ENCODE results near the gene PTGES2.

PTGES2 gene

GRCh38 chr9:128121924-128122808 lies 5.4 kb downstream of the PTGES2 start:
- no peak for TF ChIP-seq CTCF (IDR thresholded peaks at IDR 0.05; ENCODE audit: extremely low read depth, insufficient read depth, missing control alignments)

DNA sequence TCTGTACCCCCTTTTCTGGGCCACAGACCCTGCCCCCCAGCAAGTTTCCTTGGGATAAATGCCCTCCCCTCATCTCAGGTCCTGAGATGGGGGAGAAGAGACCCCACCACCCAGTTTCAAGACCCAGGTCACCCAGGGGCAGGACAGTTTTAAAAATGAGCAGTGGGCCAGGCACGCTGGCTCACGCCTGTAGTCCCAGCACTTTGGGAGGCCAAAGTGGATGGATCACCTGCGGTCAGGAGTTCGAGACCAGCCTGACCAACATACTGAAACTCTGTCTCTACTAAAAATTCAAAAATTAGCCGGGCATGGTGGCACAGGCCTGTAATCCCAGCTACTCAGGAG lies 6.1 kb downstream of the PTGES2 start:
- in situ Hi-C loops (cut with MboI; ENCODE audit: low pct_unique_long_range_greater_than_20kb, low sequenced_read_pairs, unreplicated experiment): no loop called here
- no peak for DNase-seq (ENCODE audit: low spot score)
- no peak for TF ChIP-seq CTCF (IDR thresholded peaks at IDR 0.05; ENCODE audit: extremely low read depth, insufficient read depth, missing control alignments)

More at GRCh38 chr9:128121924-128122808, 5.4 kb downstream of the PTGES2 start:
- in situ Hi-C loops (cut with MboI; ENCODE audit: low pct_unique_long_range_greater_than_20kb, low sequenced_read_pairs, unreplicated experiment): no loop called here
- no peak for DNase-seq (ENCODE audit: low spot score)

- in situ Hi-C loops (cut with MboI; ENCODE audit: low pct_unique_long_range_greater_than_20kb, low sequenced_read_pairs, unreplicated experiment): no loop called here
- no peak for TF ChIP-seq CTCF (IDR thresholded peaks at IDR 0.05; ENCODE audit: extremely low read depth, insufficient read depth, missing control alignments)
- no peak for DNase-seq (ENCODE audit: low spot score)
Measured at GRCh38 chr9:128120741-128121465, 6.6 kb downstream of the PTGES2 start.

- TF ChIP-seq CTCF (IDR thresholded peaks at IDR 0.05; ENCODE audit: extremely low read depth, insufficient read depth, missing control alignments): no peak
- in situ Hi-C loops (cut with MboI; ENCODE audit: low pct_unique_long_range_greater_than_20kb, low sequenced_read_pairs, unreplicated experiment): no loop called here
- DNase-seq (ENCODE audit: low spot score): no peak
Measured at GRCh38 chr9:128120061-128120740, 7.3 kb downstream of the PTGES2 start.

GRCh38 chr9:128118971-128119665 lies 8.4 kb downstream of the PTGES2 start:
- DNase-seq (ENCODE audit: low spot score): no peak
- no peak for TF ChIP-seq CTCF (IDR thresholded peaks at IDR 0.05; ENCODE audit: extremely low read depth, insufficient read depth, missing control alignments)

DNA sequence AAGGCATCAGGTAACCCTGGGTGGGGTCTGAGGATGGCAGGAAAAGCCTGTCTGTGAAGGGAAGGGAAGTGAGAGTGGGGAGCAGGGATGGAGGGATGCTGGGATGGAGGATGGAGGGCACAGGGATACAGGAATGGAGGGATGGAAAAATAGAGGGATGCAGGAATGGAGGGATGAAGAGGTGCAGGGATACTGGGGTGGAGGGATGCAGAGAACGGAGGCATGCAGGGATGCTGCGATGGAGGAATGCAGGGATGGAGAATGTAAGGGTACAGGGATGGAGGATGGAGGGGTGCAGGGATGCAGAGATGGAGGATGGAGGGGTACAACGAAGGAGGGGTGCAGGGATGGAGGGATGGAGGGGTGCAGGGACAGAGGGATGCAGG lies 9.1 kb downstream of the PTGES2 start:
- DNase-seq (ENCODE audit: low spot score): no peak
- in situ Hi-C loops (cut with MboI; ENCODE audit: low pct_unique_long_range_greater_than_20kb, low sequenced_read_pairs, unreplicated experiment): no loop called here

More at GRCh38 chr9:128118971-128119665, 8.4 kb downstream of the PTGES2 start:
- in situ Hi-C loops (cut with MboI; ENCODE audit: low pct_unique_long_range_greater_than_20kb, low sequenced_read_pairs, unreplicated experiment): no loop called here

More for the DNA sequence above, 9.1 kb downstream of the PTGES2 start:
- TF ChIP-seq CTCF (IDR thresholded peaks at IDR 0.05; ENCODE audit: extremely low read depth, insufficient read depth, missing control alignments): no peak

All from GM13977 (cell line).